B cell (primary cell): ENCODE measurements around the gene AVPR1B.

Experiments
- EZH2 ChIP-seq: IDR thresholded peaks from 2 replicates; pipeline ENCODE4 v1.6.1; 2012; ENCODE audit warnings: borderline replicate concordance, low read depth, mild to moderate bottlenecking, moderate library complexity, low read length; ENCODE audit not compliant: insufficient read depth, poor library complexity, severe bottlenecking
- TF ChIP-seq, protein P1 (sequence below): fragments of 200-600 bp; IDR thresholded peaks from one replicate; pipeline ENCODE4 v1.8.0; 2022; ENCODE audit warnings: antibody characterized with exemption, mild to moderate bottlenecking

DNA sequence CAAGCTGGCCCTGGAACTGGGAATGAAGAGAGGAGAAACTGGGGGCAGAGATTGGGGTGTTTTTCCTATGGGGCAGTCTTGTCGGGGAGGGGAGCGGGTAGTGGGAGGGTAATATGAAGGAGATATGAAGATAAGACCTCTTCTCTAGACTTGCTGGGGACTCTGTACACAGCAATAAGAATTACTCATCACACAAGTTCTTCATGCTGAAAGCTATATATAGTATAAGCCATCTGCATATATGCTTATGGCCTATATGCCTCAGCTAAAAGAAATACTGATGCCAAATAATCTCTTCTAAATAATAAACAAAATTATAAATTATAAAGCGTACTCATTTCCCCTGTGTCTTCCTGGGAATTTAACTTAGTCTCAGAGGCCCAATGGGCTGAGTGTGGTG, 56.3 kb downstream of the AVPR1B start:
- no peak for TF ChIP-seq EZH2
- TF ChIP-seq, protein P1, sequence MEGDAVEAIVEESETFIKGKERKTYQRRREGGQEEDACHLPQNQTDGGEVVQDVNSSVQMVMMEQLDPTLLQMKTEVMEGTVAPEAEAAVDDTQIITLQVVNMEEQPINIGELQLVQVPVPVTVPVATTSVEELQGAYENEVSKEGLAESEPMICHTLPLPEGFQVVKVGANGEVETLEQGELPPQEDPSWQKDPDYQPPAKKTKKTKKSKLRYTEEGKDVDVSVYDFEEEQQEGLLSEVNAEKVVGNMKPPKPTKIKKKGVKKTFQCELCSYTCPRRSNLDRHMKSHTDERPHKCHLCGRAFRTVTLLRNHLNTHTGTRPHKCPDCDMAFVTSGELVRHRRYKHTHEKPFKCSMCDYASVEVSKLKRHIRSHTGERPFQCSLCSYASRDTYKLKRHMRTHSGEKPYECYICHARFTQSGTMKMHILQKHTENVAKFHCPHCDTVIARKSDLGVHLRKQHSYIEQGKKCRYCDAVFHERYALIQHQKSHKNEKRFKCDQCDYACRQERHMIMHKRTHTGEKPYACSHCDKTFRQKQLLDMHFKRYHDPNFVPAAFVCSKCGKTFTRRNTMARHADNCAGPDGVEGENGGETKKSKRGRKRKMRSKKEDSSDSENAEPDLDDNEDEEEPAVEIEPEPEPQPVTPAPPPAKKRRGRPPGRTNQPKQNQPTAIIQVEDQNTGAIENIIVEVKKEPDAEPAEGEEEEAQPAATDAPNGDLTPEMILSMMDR: no peak
